Activated T-helper 1 cell treated with Interleukin-2 at 50 U/mL for 16 hours (primary cell): ENCODE measurements around the gene UBL7.
"Not testable (repeated sequence)": the region's sequence is repeated elsewhere in the genome, so short reads cannot be mapped to it uniquely, and the experiment has no call there.

Experiments
- DNase-seq: peaks from one replicate; pipeline ENCODE4 v3.0.0-alpha.2; 2020; ENCODE audit warnings: low read depth

UBL7 gene

GRCh38 chr15:74463634-74464033, 2.7 kb upstream of the UBL7 start:
- DNase-seq: no peak

GRCh38 chr15:74461847-74462511, 1.0 kb upstream of the UBL7 start:
- DNase-seq: no peak

- DNase-seq: no peak
These were observed 662 bp downstream of the UBL7 start for GRCh38 chr15:74460298-74460697.

- DNase-seq: not testable (repeated sequence)
These were observed 1.2 kb downstream of the UBL7 start for GRCh38 chr15:74459798-74460197.

- no peak for DNase-seq
These were observed 2.5 kb downstream of the UBL7 start for GRCh38 chr15:74458473-74458872.

GRCh38 chr15:74457036-74457435, 3.9 kb downstream of the UBL7 start:
- not testable (repeated sequence) for DNase-seq

- DNase-seq: no peak
These were observed 6.0 kb downstream of the UBL7 start for GRCh38 chr15:74454764-74455500.

- DNase-seq: no peak
These were observed 6.8 kb downstream of the UBL7 start for GRCh38 chr15:74453925-74454763.

- DNase-seq: no peak
These were observed 8.8 kb downstream of the UBL7 start for GRCh38 chr15:74451861-74452835.

GRCh38 chr15:74451322-74451721, 9.6 kb downstream of the UBL7 start:
- DNase-seq: no peak

- DNase-seq: no peak
These were observed 11.2 kb downstream of the UBL7 start for GRCh38 chr15:74449643-74450205.

GRCh38 chr15:74449095-74449494, 11.9 kb downstream of the UBL7 start:
- no peak for DNase-seq

- DNase-seq: no peak
These were observed 14.9 kb downstream of the UBL7 start for GRCh38 chr15:74445816-74446763.

- no peak for DNase-seq
These were observed 16.6 kb downstream of the UBL7 start for GRCh38 chr15:74444106-74445062.

- no peak for DNase-seq
These were observed 17.7 kb downstream of the UBL7 start for GRCh38 chr15:74443100-74443909.

- no peak for DNase-seq
These were observed 18.4 kb downstream of the UBL7 start for GRCh38 chr15:74442604-74443003.

GRCh38 chr15:74442063-74442462, 18.9 kb downstream of the UBL7 start:
- no peak for DNase-seq
